Fibroblast of lung (primary cell): ENCODE measurements around the gene SCO2. TPM values are rescaled to one million over a fixed set of nuclear protein-coding genes. Genes with fewer than 3 reads are reported as not detected.

ENCODE experiments used
- DNase-seq, 2 donors: peaks; one replicate each; pipeline versions ENCODE4 v3.0.0 to v3.0.0-alpha.2; 2010; ENCODE audit warnings: low read depth in 2 of 2
- H2AFZ ChIP-seq: 2 replicates; pipeline ENCODE4 v1.5.1; 2012; ENCODE audit warnings: low read length, control low read depth, inconsistent platforms
- H3K27ac ChIP-seq: 2 replicates; pipeline ENCODE4 v1.5.1; 2011; ENCODE audit warnings: low read length, control low read depth; ENCODE audit not compliant: insufficient read depth
- H3K27me3 ChIP-seq: 2 replicates; pipeline ENCODE4 v1.5.1; 2011; ENCODE audit warnings: mild to moderate bottlenecking, low read length; ENCODE audit not compliant: control insufficient read depth, insufficient read depth
- H3K36me3 ChIP-seq: 2 replicates; pipeline ENCODE4 v1.5.1; 2011; ENCODE audit warnings: low read length; ENCODE audit not compliant: control insufficient read depth, insufficient read depth
- H3K4me1 ChIP-seq: 2 replicates; pipeline ENCODE4 v1.5.1; 2011; ENCODE audit warnings: low read length; ENCODE audit not compliant: control insufficient read depth, insufficient read depth; ENCODE audit errors: extremely low read depth
- H3K4me2 ChIP-seq: 2 replicates; pipeline ENCODE4 v1.5.1; 2011; ENCODE audit warnings: low read length, control low read depth; ENCODE audit not compliant: insufficient read depth; ENCODE audit errors: extremely low read depth
- H3K4me3 ChIP-seq, 4 experiments: fragments of 200-600 bp in 1 of 4; sonication (generic) in 1 of 4; replicated peaks in 1 of 4; 2 replicates each; pipeline ENCODE4 v1.5.1; 2011 to 2016; ENCODE audit warnings: low read length in 4 of 4, low read depth in 3 of 4, mild to moderate bottlenecking in 3 of 4, control low read depth in 2 of 4, inconsistent platforms in 1 of 4, mixed read lengths in 1 of 4; ENCODE audit not compliant: insufficient read depth in 1 of 4; ENCODE audit errors: control extremely low read depth in 1 of 4
- H3K79me2 ChIP-seq: 2 replicates; pipeline ENCODE4 v1.5.1; 2012; ENCODE audit warnings: mild to moderate bottlenecking, low read length, inconsistent platforms; ENCODE audit not compliant: control insufficient read depth, insufficient read depth
- H3K9ac ChIP-seq: 2 replicates; pipeline ENCODE4 v1.5.1; 2011; ENCODE audit warnings: mild to moderate bottlenecking, low read length, control low read depth; ENCODE audit not compliant: insufficient read depth
- H3K9me3 ChIP-seq: 2 replicates; pipeline ENCODE4 v1.5.1; 2012; ENCODE audit warnings: low read depth, low read length; ENCODE audit not compliant: control insufficient read depth, insufficient read depth
- H4K20me1 ChIP-seq: 2 replicates; pipeline ENCODE4 v1.5.1; 2011; ENCODE audit warnings: low read length; ENCODE audit not compliant: control insufficient read depth, insufficient read depth; ENCODE audit errors: extremely low read depth
- EZH2 ChIP-seq: IDR thresholded peaks from 2 replicates; pipeline ENCODE4 v1.5.1; 2012; ENCODE audit warnings: low read length, control low read depth, mild to moderate bottlenecking; ENCODE audit errors: missing control alignments
- polyA plus RNA-seq, 2 donors: library from polyadenylated mRNA; depleted of rRNA in 1 of 2; stranded (reverse) in 1 of 2; unstranded in 1 of 2; fragments of >200 nt; gene quantifications; 2 replicates each; pipeline ENCODE4 v1.2.1, GENCODE V29; 2011 to 2012; ENCODE audit warnings: missing spikeins in 1 of 2
- total RNA-seq: library from RNA; depleted of rRNA; stranded (reverse); fragments of >200 nt; gene quantifications from 2 replicates; pipeline ENCODE4 v1.2.1, GENCODE V29; 2014
- TF ChIP-seq, protein P1 (sequence below), 2 donors: IDR thresholded peaks in 1 of 2; conservative IDR thresholded peaks in 1 of 2; 1 replicate in 1 of 2; 2 replicates in 1 of 2; pipeline ENCODE4 v1.5.1; 2011 to 2012; ENCODE audit warnings: low read length in 2 of 2, control low read depth in 1 of 2, inconsistent platforms in 1 of 2, low read depth in 1 of 2, mild to moderate bottlenecking in 1 of 2

The SCO2 gene
- total and polyA plus RNA-seq, 2 donors (not counting 1 experiment from before 2014, with no cell fraction given): 0.42 to 3.1 TPM

DNA sequence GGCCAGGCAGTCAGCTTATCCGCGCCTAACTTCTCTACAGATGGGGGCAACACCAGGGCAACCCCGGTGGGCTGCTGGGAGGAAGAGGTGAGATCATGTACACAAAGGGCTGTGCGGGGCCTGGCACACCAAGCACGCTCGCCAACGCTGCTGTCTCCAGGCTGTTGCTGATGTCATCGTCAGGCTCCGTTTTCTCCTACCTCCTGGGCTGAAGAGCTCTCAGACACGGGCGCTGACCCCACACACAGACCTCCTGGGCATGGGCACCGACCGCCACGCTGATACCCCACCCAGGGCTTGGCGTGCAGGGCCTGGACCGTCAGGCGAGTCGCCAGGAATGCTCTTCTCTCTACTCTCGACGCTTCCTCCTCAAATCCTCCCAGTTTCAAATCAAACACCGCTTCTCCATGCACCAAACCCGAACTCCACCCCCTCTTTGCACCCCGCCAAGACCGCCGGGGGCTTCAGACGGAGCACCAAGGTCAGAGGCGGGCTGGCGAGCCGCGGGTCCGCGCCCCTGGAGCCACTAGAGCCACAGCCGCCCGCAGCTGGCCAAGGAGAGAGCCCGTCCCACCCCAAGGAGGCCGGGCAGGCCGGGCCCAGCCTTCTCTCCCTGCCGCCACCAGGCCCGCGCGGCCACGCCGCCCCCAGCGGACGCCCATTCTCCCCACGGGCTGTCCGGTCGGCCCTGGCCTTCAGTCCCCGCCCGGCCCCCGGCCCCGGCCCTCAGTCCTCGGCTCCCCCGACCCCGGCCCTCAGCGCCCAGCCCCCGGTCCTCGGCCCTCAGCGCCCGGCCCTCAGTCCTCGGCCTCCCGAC is 51.3 kb downstream of the SCO2 start:
- Histone ChIP-seq H3K9ac (peak overlapping the region; percentile 71), H4K20me1 (peaks cover 3% of the 10 kb centered on the region), H3K36me3 (peaks cover 2% of the 10 kb centered on the region), H3K9me3 (no peaks in the 10 kb centered on the region), H3K4me1 (peaks cover 16% of the 10 kb centered on the region), H3K4me2 (peak overlapping the region; percentile 96), H3K27ac (peak overlapping the region; percentile 71), H3K4me3 (peak overlapping the region; percentile 63 to 73 (median 72)), H3K27me3 (peaks cover 3% of the 10 kb centered on the region), H3K79me2 (peaks cover 49% of the 10 kb centered on the region), H2AFZ (no peak overlapping the region)
- no peak for TF ChIP-seq EZH2
- TF ChIP-seq, protein P1, sequence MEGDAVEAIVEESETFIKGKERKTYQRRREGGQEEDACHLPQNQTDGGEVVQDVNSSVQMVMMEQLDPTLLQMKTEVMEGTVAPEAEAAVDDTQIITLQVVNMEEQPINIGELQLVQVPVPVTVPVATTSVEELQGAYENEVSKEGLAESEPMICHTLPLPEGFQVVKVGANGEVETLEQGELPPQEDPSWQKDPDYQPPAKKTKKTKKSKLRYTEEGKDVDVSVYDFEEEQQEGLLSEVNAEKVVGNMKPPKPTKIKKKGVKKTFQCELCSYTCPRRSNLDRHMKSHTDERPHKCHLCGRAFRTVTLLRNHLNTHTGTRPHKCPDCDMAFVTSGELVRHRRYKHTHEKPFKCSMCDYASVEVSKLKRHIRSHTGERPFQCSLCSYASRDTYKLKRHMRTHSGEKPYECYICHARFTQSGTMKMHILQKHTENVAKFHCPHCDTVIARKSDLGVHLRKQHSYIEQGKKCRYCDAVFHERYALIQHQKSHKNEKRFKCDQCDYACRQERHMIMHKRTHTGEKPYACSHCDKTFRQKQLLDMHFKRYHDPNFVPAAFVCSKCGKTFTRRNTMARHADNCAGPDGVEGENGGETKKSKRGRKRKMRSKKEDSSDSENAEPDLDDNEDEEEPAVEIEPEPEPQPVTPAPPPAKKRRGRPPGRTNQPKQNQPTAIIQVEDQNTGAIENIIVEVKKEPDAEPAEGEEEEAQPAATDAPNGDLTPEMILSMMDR (conservative IDR thresholded peaks at IDR 0.05 in 1 of 2, IDR thresholded peaks at IDR 0.05 in 1 of 2; ENCODE audit: low read depth in 1 of 2, low read length in 2 of 2): no peak
- DNase-seq: peak; percentile 55 to 60

Other genes starting within 250 kb of the SCO2 start
- gene PLXNB2, start 218.0 kb downstream of the SCO2 start, total RNA-seq: 130 and 209 TPM in 2 replicates
- gene PLXNB2, start 218.0 kb downstream of the SCO2 start, polyA plus RNA-seq: 62.7 and 72.9 TPM in 2 replicates
- 2.0 and 2.1 TPM in 2 replicates for gene DENND6B, start 198.6 kb downstream of the SCO2 start, total RNA-seq
- 1.7 and 1.9 TPM in 2 replicates for gene DENND6B, start 198.6 kb downstream of the SCO2 start, polyA plus RNA-seq
- 34.4 and 44.4 TPM in 2 replicates for gene PPP6R2, start 182.3 kb downstream of the SCO2 start, total RNA-seq
- gene PPP6R2, start 182.3 kb downstream of the SCO2 start, polyA plus RNA-seq: 19.7 and 24.6 TPM in 2 replicates
- gene SBF1, start 50.6 kb downstream of the SCO2 start, total RNA-seq: 69.1 and 75.8 TPM in 2 replicates
- gene SBF1, start 50.6 kb downstream of the SCO2 start, polyA plus RNA-seq: 13.5 and 18.7 TPM in 2 replicates
- 2.8 and 5.8 TPM in 2 replicates for gene ADM2, start 44.1 kb downstream of the SCO2 start, total RNA-seq
- 0.67 and 0.73 TPM in 2 replicates for gene ADM2, start 44.1 kb downstream of the SCO2 start, polyA plus RNA-seq
- gene MIOX, start 38.7 kb downstream of the SCO2 start, total RNA-seq: under 0.01 and 0.17 TPM in 2 replicates
- gene MIOX, start 38.7 kb downstream of the SCO2 start, polyA plus RNA-seq: 0.06 TPM in 1 of 2 replicates, not detected in the other
- 25.9 and 37.8 TPM in 2 replicates for gene LMF2, start 17.9 kb downstream of the SCO2 start, total RNA-seq
- 25.2 and 25.8 TPM in 2 replicates for gene LMF2, start 17.9 kb downstream of the SCO2 start, polyA plus RNA-seq
- gene NCAPH2, start 17.4 kb downstream of the SCO2 start, total RNA-seq: 18.3 and 20.0 TPM in 2 replicates
- 12.0 and 23.1 TPM in 2 replicates for gene NCAPH2, start 17.4 kb downstream of the SCO2 start, polyA plus RNA-seq
- gene TYMP, start 4.4 kb upstream of the SCO2 start, total RNA-seq: 40.1 and 40.8 TPM in 2 replicates
- gene TYMP, start 4.4 kb upstream of the SCO2 start, polyA plus RNA-seq: 2.3 and 3.7 TPM in 2 replicates
- gene KLHDC7B, start 20.3 kb upstream of the SCO2 start, total RNA-seq: 0.17 and 0.51 TPM in 2 replicates
- gene KLHDC7B, start 20.3 kb upstream of the SCO2 start, polyA plus RNA-seq: 0.02 TPM in 1 of 2 replicates, not detected in the other
- gene SYCE3, start 37.3 kb upstream of the SCO2 start, total RNA-seq: 0.33 TPM in 1 of 2 replicates, not detected in the other
- gene SYCE3, start 37.3 kb upstream of the SCO2 start, polyA plus RNA-seq: 0.30 TPM in 1 of 2 replicates, not detected in the other
- 2.6 and 4.8 TPM in 2 replicates for gene CPT1B, start 52.8 kb upstream of the SCO2 start, total RNA-seq
- 0.70 and 0.82 TPM in 2 replicates for gene CPT1B, start 52.8 kb upstream of the SCO2 start, polyA plus RNA-seq
- 15.2 and 22.8 TPM in 2 replicates for gene CHKB, start 57.3 kb upstream of the SCO2 start, total RNA-seq
- 18.2 and 21.9 TPM in 2 replicates for gene CHKB, start 57.3 kb upstream of the SCO2 start, polyA plus RNA-seq
- gene MAPK8IP2, start 75.2 kb upstream of the SCO2 start, total RNA-seq: 0.17 and 0.26 TPM in 2 replicates
- gene MAPK8IP2, start 75.2 kb upstream of the SCO2 start, polyA plus RNA-seq: 0.10 and 0.11 TPM in 2 replicates
- gene ARSA, start 102.6 kb upstream of the SCO2 start, total RNA-seq: 16.7 and 19.5 TPM in 2 replicates
- gene ARSA, start 102.6 kb upstream of the SCO2 start, polyA plus RNA-seq: 6.4 and 10.5 TPM in 2 replicates
- 0.26 and 0.33 TPM in 2 replicates for gene SHANK3, start 147.2 kb upstream of the SCO2 start, total RNA-seq
- 0.12 and 0.17 TPM in 2 replicates for gene SHANK3, start 147.2 kb upstream of the SCO2 start, polyA plus RNA-seq
- gene ACR, start 212.6 kb upstream of the SCO2 start, total RNA-seq: not detected in 2 replicates
- not detected in 2 replicates for gene ACR, start 212.6 kb upstream of the SCO2 start, polyA plus RNA-seq